Stomach (tissue), 9 donors: ENCODE measurements around the gene SNRNP35. TPM values are rescaled to one million over a fixed set of nuclear protein-coding genes. Genes with fewer than 3 reads are reported as not detected.

ENCODE experiments used
- DNase-seq, 2 donors: peaks; one replicate each; pipeline versions ENCODE4 v3.0.0 to v3.0.0-alpha.2; 2013 to 2019
- H3K27ac ChIP-seq, 5 donors: fragments of 200-600 bp in 4 of 5; sonication (generic) in 4 of 5; one replicate each; pipeline ENCODE4 v1.5.1; 2013 to 2019; ENCODE audit warnings: mild to moderate bottlenecking in 1 of 5, moderate library complexity in 1 of 5
- H3K27me3 ChIP-seq, 3 donors: fragments of 200-600 bp; sonication (generic); one replicate each; pipeline ENCODE4 v1.5.1; 2017 to 2019; ENCODE audit warnings: mixed run types in 1 of 3
- H3K36me3 ChIP-seq, 4 donors: fragments of 200-600 bp; sonication (generic); 1 replicate in 3 of 4; 2 replicates in 1 of 4; pipeline ENCODE4 v1.5.1; 2016 to 2019
- H3K4me1 ChIP-seq, 4 donors: fragments of 200-600 bp; sonication (generic); one replicate each; pipeline ENCODE4 v1.5.1; 2016 to 2019
- H3K4me3 ChIP-seq, 4 donors: fragments of 200-600 bp; sonication (generic) in 3 of 4; one replicate each; pipeline ENCODE4 v1.5.1; 2016 to 2019; ENCODE audit warnings: mild to moderate bottlenecking in 1 of 4
- H3K9me3 ChIP-seq, 4 donors: fragments of 200-600 bp; sonication (generic); one replicate each; pipeline ENCODE4 v1.5.1; 2016 to 2019
- EP300 ChIP-seq: sonication (generic); formaldehyde crosslinking; IDR thresholded peaks from one replicate; pipeline ENCODE4 v1.6.1; 2017; ENCODE audit warnings: antibody characterized with exemption
- POLR2A ChIP-seq, 4 donors: fragments of 450-650 bp; IDR thresholded peaks; one replicate each; pipeline ENCODE4 v1.6.1; 2016; ENCODE audit warnings: antibody characterized with exemption in 4 of 4, control low read depth in 2 of 4, mild to moderate bottlenecking in 1 of 4, moderate library complexity in 1 of 4
- POLR2AphosphoS5 ChIP-seq, 3 donors: sonication (generic); formaldehyde crosslinking; IDR thresholded peaks; one replicate each; pipeline ENCODE4 v1.6.1; 2016; ENCODE audit warnings: antibody characterized with exemption in 3 of 3
- WGBS, 5 donors: extraction: QIAGEN DNeasy Blood & Tissue Kit in 3 of 5; methylation state at CpG; one replicate each; pipeline versions ENCODE4 v1.1.5 to v1.1.7; 2013 to 2018; 5-methylcytosine and 5-hydroxymethylcytosine counted together
- intact Hi-C: fragments of 100-400 bp; cut with DNase I; formaldehyde crosslinking; loops from one replicate; pipeline ENCODE4 v1.15.1; 2023; ENCODE audit warnings: low total_unique reads
- polyA plus RNA-seq, 3 donors: library from polyadenylated mRNA; stranded (reverse); fragments of 200-250 nt; gene quantifications; one replicate each; pipeline ENCODE4 v1.2.3, GENCODE V29; 2013
- total RNA-seq, 5 donors: library from RNA; depleted of rRNA; stranded (reverse); fragments of >200 nt; gene quantifications; one replicate each; pipeline versions ENCODE4 v1.1.0 to v1.2.3, GENCODE V29; 2014 to 2016
- TF ChIP-seq, protein P1 (sequence below), 7 experiments: fragments of 450-650 bp in 4 of 7; fragments of 200-600 bp in 3 of 7; sonication (generic) in 3 of 7; IDR thresholded peaks; one replicate each; pipeline ENCODE4 v1.5.1; 2016 to 2019; ENCODE audit warnings: antibody characterized with exemption in 7 of 7, control low read depth in 2 of 7, mild to moderate bottlenecking in 1 of 7
- donor health status: healthy with polysubstance abuse.
- donor health status: Bipolar disorder and iron deficiency.
- donor health status: healthy.

SNRNP35 gene
- total and polyA plus RNA-seq, 8 donors = 5.8 to 55.0 (median 31.4) TPM

GRCh38 chr12:123483602-123484248 lies 25.8 kb downstream of the SNRNP35 start:
- Histone ChIP-seq H3K4me3 (no peak overlapping the region), H3K4me1 (peaks cover 0 to 4% (median 0%) of the 10 kb centered on the region in 4 donors), H3K9me3 (no peaks in the 10 kb centered on the region), H3K27ac (no peak overlapping the region), H3K27me3 (no peaks in the 10 kb centered on the region), H3K36me3 (peaks cover 0 to 38% (median 19%) of the 10 kb centered on the region in 4 donors)
- 73 to 88% (median 79%) methylated on average over 18 of the region's 18 CpGs for WGBS, 5 donors
- intact Hi-C loops = no loop called here
- no peak for DNase-seq
- TF ChIP-seq POLR2A (IDR thresholded peaks at IDR 0.05) = no peak

DNA sequence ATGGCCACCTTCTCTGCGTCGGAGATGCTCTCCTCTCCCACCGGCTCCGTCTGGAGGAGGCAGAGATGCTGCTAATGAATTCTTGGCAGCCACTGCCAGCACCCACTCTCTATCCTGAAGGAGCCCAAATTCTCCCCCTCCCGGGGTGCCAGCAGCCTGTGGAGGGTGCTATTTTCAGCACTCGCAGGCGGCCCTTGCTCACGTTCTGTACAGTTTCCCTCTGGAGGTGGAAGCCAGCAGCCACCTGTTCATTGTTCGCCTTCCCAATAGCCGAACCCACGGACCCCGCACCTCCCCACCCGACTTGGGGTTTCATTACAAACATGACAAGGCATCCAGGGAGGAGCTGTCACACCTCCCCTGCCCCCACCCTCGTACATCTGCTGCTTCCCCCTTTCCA lies 27.8 kb downstream of the SNRNP35 start:
- DNase-seq = no peak
- Histone ChIP-seq H3K4me1 (no peaks in the 10 kb centered on the region), H3K4me3 (no peak overlapping the region), H3K27me3 (no peaks in the 10 kb centered on the region), H3K9me3 (no peaks in the 10 kb centered on the region), H3K27ac (no peak overlapping the region), H3K36me3 (peaks cover 0 to 29% (median 13%) of the 10 kb centered on the region in 4 donors)
- 73 to 87% (median 83%) methylated on average over 14 of the region's 14 CpGs for WGBS, 5 donors
- intact Hi-C loops = no loop called here
- TF ChIP-seq EP300 (no peak), POLR2AphosphoS5 (IDR thresholded peaks at IDR 0.05) (no peak), POLR2A (IDR thresholded peaks at IDR 0.05) (no peak)
- TF ChIP-seq, protein P1, sequence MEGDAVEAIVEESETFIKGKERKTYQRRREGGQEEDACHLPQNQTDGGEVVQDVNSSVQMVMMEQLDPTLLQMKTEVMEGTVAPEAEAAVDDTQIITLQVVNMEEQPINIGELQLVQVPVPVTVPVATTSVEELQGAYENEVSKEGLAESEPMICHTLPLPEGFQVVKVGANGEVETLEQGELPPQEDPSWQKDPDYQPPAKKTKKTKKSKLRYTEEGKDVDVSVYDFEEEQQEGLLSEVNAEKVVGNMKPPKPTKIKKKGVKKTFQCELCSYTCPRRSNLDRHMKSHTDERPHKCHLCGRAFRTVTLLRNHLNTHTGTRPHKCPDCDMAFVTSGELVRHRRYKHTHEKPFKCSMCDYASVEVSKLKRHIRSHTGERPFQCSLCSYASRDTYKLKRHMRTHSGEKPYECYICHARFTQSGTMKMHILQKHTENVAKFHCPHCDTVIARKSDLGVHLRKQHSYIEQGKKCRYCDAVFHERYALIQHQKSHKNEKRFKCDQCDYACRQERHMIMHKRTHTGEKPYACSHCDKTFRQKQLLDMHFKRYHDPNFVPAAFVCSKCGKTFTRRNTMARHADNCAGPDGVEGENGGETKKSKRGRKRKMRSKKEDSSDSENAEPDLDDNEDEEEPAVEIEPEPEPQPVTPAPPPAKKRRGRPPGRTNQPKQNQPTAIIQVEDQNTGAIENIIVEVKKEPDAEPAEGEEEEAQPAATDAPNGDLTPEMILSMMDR (IDR thresholded peaks at IDR 0.05) = no peak

DNA sequence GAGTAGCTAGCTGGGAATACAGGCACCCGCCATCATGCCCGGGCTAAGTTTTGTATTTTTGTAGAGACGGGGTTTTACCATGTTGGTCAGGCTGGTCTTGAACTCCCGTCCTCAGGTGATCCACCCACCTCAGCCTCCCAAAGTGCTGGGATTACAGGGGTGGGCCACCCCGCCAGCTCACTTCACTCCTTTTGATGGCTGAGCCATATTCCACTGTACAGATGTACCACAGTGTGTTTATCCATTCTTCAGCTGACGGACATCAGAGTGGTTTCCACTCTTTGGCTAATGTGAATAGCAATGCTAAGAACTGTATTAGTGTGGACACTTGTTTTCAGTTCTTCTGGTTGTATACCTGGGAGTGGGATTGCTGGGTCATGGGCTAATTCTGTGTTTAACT lies 29.5 kb downstream of the SNRNP35 start:
- intact Hi-C loops = no loop called here
- TF ChIP-seq, protein P1 (IDR thresholded peaks at IDR 0.05) = no peak
- TF ChIP-seq POLR2AphosphoS5 (IDR thresholded peaks at IDR 0.05) = no peak
- no peak for DNase-seq
- 91 to 100% (median 97%) methylated on average over 6 of the region's 6 CpGs for WGBS, 5 donors
- Histone ChIP-seq H3K4me1 (no peaks in the 10 kb centered on the region), H3K9me3 (no peaks in the 10 kb centered on the region), H3K36me3 (peaks cover 0 to 19% (median 13%) of the 10 kb centered on the region in 4 donors), H3K27me3 (no peaks in the 10 kb centered on the region), H3K4me3 (no peak overlapping the region), H3K27ac (no peak overlapping the region)

DNA sequence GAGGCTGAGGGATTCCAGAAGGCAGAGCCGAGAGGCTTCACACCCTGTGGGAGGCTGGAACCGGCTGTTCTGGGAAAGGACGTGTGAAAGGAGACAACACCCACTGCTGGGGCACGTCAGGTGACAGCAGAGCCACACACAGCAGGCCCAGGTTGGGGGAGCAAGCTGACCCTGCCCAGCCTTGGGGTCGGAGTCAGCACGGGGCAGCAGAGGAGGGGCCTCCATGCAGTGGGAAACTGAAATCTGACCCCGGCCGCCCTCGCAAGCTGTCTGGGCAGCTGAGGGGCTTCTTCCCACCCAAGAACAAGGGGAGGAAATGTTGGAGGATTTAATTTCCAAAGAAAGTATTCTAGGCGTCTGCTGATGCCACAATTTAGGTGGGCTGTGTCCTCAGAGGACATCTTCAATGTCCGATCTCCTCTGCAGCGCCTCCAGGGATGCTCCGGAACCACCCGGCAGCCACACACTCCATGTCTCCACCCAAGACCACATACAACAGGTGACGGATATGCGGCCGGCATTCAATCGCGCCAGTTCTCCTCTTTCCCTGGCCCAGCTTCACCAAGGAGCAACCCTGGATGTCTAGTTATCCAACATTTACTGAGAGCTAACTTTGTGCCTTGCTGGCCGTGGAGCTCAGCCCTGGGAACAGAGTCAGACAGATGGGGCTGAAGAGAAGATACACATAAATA lies 30.7 kb downstream of the SNRNP35 start:
- TF ChIP-seq EP300 (no peak), POLR2AphosphoS5 (IDR thresholded peaks at IDR 0.05) (no peak), POLR2A (IDR thresholded peaks at IDR 0.05) (no peak)
- TF ChIP-seq, protein P1 (IDR thresholded peaks at IDR 0.05) = no peak
- no peaks in the 10 kb centered on the region for H3K4me1 ChIP-seq
- no peak for DNase-seq
- no peaks in the 10 kb centered on the region for H3K9me3 ChIP-seq
- peaks cover 0 to 9% (median 7%) of the 10 kb centered on the region in 4 donors for H3K36me3 ChIP-seq
- 75 to 85% (median 84%) methylated on average over 20 of the region's 20 CpGs for WGBS, 5 donors
- intact Hi-C loops = no loop called here
- H3K4me3 ChIP-seq = no peak overlapping the region
- no peaks in the 10 kb centered on the region for H3K27me3 ChIP-seq
- H3K27ac ChIP-seq = no peak overlapping the region

DNA sequence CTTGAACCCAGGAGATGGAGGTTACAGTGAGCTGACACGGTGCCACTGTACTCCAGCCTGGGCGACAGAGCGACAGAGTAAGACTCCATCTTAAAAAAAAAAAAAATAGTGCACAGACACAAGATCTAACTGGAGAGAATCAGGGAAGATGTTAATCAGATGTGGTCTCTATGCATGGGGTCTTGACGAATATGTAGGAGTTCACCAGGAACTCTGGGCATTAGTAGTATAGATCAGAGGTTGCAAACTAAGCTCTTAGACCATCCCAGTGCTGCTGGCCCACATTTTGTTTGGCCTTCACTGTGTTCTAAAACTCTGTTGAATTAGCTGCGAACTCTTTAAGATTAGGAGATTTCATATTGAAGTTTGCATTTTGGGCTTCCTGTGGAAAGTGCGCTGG lies 31.6 kb downstream of the SNRNP35 start:
- Histone ChIP-seq H3K36me3 (peaks cover 0 to 6% (median 1%) of the 10 kb centered on the region in 4 donors), H3K4me3 (no peak overlapping the region), H3K9me3 (no peaks in the 10 kb centered on the region), H3K4me1 (no peaks in the 10 kb centered on the region), H3K27ac (no peak overlapping the region), H3K27me3 (no peaks in the 10 kb centered on the region)
- intact Hi-C loops = no loop called here
- no peak for TF ChIP-seq EP300
- TF ChIP-seq POLR2A (IDR thresholded peaks at IDR 0.05) = no peak
- TF ChIP-seq, protein P1 (IDR thresholded peaks at IDR 0.05) = no peak
- DNase-seq = no peak
- 87 to 93% (median 91%) methylated on average over 6 of the region's 6 CpGs for WGBS, 5 donors
